CD4-positive, alpha-beta T cell treated with Interleukin-1 beta for 1 hour (primary cell): ENCODE data around the gene TEX264.
A peak's percentile ranks its signal among the peaks of the same experiment; 100 is the strongest.
"Not testable (repeated sequence)": the region's sequence is repeated elsewhere in the genome, so short reads cannot be mapped to it uniquely, and the experiment has no call there.

Source experiments
- DNase-seq, 2 donors: peaks; one replicate each; pipeline ENCODE4 v3.0.0-alpha.2; 2020 to 2022

Gene TEX264

GRCh38 chr3:51670823-51671733, at the start of gene TEX264:
Gene TEX264, plus strand, starts transcription at chr3:51671252. Its CDS starts 3,053 bp downstream, at chr3:51674305.
- DNase-seq: peak; percentile 94 to 96

- no peak for DNase-seq
These were observed 48.6 kb upstream of the TEX264 start for GRCh38 chr3:51622413-51622812.

GRCh38 chr3:51622868-51623267, 48.2 kb upstream of the TEX264 start:
- DNase-seq: no peak

GRCh38 chr3:51630513-51630912, 40.5 kb upstream of the TEX264 start:
- DNase-seq: no peak

GRCh38 chr3:51637144-51637940, 33.7 kb upstream of the TEX264 start:
- DNase-seq: no peak

- peak; percentile 13 to 18 for DNase-seq
These were observed 33.0 kb upstream of the TEX264 start for GRCh38 chr3:51637941-51638471.

GRCh38 chr3:51642462-51642861, 28.6 kb upstream of the TEX264 start:
- DNase-seq: peak in 1 of 2 donors; percentile 28

GRCh38 chr3:51646091-51646490, 25.0 kb upstream of the TEX264 start:
- no peak for DNase-seq

GRCh38 chr3:51652103-51652502, 18.9 kb upstream of the TEX264 start:
- DNase-seq: not testable (repeated sequence)

- DNase-seq: not testable (repeated sequence)
These were observed 17.6 kb upstream of the TEX264 start for GRCh38 chr3:51653409-51653808.

GRCh38 chr3:51657234-51657633, 13.8 kb upstream of the TEX264 start:
- DNase-seq: no peak

- no peak for DNase-seq
These were observed 11.1 kb upstream of the TEX264 start for GRCh38 chr3:51659942-51660341.

- DNase-seq: no peak
These were observed 8.6 kb upstream of the TEX264 start for GRCh38 chr3:51662456-51662855.

- no peak for DNase-seq
These were observed 2.3 kb upstream of the TEX264 start for GRCh38 chr3:51668756-51669155.

GRCh38 chr3:51669241-51670052, 1.6 kb upstream of the TEX264 start:
- peak; percentile 79 to 83 for DNase-seq

- peak in 1 of 2 donors; percentile 65 for DNase-seq
These were observed 814 bp upstream of the TEX264 start for GRCh38 chr3:51670053-51670822.

GRCh38 chr3:51671734-51672475, 853 bp downstream of the TEX264 start:
- DNase-seq: peak; percentile 50 to 51

GRCh38 chr3:51673181-51673801, 2.2 kb downstream of the TEX264 start:
- DNase-seq: no peak

GRCh38 chr3:51673802-51674654, 3.0 kb downstream of the TEX264 start:
- no peak for DNase-seq
